Activated CD4-positive, CD25-positive, alpha-beta regulatory T cell treated with anti-CD3 and anti-CD28 coated beads, Interleukin-2, amount 50 U/mL, for 16 hours (primary cell): ENCODE results near the gene EZH1.

Source experiments
- DNase-seq: peaks from one replicate; pipeline ENCODE4 v3.0.0-alpha.2; 2020; ENCODE audit warnings: low read depth, low spot score

The EZH1 gene

DNA sequence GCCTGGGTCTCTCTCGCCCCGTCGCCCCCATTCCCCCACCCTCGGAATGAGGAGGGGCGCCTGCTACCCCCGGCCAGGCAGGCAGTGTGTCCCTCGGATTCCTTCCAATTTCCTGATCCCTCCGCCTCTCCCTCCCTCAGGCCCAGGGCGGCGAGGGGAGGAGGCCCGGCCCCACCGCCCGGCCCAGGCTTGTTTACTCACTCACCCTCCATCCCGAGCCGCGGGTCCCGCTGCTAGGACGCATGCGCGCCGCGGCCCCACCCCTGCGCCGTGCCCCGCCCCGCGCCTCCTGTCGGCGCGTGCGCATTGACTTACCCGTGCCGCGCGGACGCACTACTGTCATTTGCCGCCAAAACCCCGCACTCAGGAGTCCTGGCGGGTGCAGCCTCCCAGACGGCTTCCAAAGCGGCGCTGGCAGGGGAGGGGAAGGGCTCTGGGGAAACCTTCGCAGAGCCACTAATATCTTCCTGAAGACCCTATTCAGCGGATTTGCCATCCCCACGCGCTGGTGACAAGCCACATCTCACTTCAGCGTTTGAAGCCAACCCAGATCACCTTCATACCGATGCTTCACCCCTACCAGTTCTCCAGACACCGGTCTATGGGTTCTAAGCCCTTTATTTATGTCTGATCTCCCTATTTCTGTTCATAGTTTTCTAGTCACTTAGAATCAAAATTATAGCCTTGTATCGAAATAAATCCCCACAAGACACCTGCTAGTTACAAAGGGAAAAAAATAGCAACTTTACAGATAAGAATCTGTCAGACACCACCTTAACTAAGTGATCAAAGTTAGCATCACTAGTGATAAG, at the start of gene EZH1:
EZH1 (minus strand) TSS at position 235 of the 812 bp plus-strand sequence. CDS start 16,099 bp downstream, outside the sequence.
- DNase-seq = peak; percentile 87

DNA sequence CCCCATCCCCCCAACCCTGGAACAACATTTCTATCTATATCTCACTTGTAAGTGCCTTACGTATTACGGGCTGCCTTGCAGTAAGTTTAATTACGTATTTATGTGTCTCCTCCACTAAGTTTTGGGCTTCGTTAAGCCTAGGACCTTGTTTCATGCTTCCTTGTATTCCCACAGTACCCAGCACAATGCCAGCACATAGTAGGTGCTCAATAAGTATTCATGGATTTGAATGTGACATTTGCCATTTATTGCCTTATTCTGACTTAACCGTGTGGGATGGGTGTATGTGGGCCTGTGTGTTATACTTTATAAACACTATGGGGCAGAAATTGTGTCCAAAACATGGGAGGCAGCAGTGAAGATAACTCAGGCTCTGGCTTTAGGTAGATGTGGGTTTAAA, 47.7 kb upstream of the EZH1 start:
- no peak for DNase-seq

DNA sequence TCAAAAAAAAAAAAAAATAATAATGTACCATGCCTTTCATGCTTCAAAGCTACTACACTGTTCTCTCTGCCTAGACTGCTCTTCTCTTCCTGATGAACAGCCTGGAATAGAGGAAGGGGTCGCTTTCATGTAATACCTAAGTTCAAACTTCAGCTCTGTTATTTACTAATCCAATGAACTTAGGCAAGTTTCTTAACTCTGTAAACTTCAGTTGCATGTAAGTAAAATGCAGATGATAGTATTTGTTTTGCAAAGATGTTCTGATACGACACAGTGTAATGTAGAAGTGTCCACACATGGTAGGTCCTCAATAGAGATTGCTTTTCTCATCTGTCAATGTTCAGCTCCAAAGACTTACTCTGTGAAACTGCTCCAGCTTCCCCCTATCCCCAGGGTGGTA, 47.1 kb upstream of the EZH1 start:
- no peak for DNase-seq

DNA sequence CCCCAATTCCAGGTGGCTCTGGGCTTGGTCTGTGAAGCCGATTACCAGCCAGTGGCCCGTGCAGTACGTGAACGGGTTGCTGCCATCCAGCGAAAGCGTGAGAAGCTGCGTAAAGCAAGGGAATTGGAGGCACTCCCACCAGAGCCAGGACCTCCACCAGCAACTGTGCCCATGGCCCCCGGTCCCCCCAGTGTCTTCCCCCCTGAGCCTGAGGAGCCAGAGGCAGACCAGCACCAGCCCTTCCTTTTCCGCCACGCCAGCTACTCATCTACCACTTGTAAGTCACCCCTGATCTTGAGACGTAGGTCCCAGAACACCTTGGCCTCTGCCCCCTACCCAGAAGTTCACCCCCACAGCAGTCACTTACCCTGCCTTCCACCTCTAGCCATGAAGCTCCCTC, 42.4 kb upstream of the EZH1 start:
- DNase-seq = no peak

DNA sequence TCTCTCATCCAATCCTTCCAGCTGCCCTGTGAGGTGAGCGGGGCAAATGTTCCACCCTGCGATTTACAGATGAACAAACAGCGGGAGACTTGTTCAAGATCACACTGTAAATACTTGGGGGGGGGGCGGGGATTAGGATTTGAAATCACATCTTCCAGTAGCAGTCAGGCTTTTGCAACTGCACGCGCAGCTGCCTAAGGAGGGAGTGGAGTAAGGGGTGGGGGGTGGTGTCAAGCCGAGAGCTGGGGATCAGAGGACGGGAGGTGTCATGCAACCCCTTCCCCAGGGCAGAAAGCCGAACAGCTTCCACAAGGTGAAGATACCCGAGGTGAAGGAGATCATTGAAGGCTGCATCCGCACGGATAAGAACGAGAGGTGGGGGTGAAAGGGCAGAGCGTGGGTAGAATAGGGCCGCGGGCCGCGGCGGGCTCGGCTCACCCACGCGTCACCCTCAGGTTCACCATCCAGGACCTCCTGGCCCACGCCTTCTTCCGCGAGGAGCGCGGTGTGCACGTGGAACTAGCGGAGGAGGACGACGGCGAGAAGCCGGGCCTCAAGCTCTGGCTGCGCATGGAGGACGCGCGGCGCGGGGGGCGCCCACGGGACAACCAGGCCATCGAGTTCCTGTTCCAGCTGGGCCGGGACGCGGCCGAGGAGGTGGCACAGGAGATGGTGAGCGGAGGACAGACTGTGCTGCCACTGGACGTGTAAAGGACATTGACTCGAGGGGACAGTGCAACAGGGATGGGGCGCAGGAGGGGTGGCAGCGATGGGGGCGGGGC, 40.2 kb upstream of the EZH1 start:
- no peak for DNase-seq

DNA sequence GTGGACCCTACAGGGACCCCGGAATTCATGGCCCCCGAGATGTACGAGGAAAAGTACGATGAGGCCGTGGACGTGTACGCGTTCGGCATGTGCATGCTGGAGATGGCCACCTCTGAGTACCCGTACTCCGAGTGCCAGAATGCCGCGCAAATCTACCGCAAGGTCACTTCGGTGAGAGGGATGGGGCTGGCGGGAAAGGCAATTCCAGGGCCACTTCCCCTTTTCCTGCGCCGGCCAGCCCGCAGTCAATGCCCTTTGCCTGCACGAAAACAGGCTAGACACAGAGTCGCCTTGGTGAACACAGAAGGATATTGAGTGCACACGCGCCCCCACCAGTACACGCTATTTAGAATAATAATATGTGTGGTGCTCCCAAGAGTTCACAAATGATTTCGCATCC, 39.6 kb upstream of the EZH1 start:
- no peak for DNase-seq

DNA sequence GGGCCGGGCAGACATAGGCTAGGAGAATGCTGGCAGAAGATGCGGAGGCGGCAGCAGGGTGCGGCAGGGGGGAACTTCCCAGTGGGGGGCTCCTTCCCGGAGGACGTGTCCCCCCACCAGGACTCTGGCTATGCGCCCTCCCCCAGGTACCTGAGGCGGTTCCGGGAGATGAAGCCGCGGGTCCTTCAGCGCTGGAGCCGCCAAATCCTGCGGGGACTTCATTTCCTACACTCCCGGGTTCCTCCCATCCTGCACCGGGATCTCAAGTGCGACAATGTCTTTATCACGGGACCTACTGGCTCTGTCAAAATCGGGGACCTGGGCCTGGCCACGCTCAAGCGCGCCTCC, 38.9 kb upstream of the EZH1 start:
- no peak for DNase-seq

DNA sequence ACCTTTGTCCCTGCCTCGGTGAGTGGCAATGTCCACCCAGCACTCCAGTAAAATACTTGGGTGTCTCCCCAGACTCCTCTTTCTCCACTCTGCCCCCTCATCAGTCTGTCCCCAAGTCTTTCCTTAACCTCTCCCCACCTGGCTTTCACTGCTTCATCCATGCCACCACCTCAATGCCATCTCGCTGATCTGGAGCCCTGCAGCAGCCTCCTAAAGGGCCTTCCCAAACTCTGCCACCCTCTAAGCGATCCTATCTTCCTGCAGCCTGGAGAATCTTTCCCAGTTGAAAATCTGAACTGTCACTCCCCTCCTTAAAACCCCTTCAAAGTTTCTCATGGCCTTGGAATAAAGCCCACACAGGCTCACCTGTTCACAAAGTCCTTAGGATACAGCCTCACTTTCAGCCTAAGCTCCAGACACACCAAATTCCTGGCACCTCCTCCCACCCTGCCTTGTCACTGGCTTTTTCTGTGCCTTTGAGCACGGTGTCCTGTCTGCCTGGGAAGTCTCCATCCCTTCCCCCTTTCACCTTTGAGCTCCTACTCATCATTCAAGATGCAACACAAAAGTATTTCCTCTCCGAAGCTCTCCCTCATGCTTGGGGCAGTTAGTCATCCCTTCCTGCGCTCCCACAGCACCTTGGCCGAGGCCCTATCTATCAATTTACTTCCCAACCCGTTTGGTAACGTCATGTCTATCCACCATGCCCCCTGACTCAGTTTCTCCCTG, 38.4 kb upstream of the EZH1 start:
- DNase-seq = no peak

DNA sequence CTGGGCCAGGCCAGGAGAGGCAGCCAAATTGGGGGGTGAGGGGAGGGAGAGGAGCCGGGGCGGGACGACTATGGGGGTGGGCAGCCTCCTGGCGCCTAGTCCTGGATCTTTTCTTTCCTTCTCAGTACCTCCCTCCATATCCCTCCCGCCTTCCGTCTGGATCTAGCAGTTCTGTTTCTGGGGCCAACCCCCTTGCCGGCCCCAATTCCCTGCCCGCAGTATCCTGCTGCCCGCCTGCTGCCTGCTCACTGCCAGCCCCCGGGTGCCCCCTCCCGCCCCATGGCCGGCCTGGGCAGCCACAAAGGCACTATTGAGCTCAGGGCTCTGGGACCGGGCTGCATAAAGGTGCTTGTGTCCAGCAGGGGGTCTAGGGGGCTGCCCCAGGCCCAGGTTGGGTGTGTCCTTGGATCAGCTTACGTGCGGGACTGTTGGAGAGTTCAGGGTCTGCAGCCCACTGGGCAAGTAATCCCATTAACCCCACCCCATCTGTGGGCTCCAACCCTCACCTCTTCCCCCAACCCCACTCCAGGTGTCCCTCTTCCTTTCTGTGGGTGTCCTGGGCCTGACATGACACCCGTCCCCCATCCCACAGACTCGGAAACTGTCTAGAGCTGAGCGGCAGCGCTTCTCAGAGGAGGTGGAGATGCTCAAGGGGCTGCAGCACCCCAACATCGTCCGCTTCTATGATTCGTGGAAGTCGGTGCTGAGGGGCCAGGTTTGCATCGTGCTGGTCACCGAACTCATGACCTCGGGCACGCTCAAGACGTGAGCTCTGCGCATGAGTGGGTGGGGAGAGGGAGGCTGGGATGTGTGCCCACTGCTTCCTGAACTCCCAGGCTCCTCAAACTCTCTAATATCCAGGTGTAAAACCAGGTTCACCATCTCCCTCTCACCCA, 37.6 kb upstream of the EZH1 start:
- DNase-seq = no peak

DNA sequence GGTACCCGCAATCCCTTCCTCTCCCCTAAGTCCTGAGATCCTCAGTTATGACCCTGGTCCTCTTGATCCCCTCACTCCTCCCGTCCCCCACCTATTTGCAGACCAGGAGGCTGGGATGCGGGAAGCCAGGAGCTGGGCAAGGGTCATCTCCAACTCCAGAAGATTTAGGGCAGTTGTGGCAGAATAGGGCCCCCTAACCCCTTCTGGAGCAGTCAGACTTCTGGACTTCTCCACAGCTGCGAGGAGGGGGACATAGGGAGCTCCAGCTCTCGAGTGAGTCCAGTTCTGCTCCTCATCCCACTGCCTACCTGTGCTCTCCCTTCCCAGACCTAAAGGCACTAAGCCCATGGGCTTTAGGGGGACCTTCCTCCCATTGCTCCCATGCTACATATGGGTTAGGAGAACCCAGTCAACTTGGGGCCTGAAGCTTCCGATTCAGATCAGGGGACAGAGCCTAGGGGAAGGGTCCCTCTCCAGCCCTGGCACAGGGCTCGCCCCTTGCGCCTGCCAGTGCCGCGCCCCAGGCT, 36.9 kb upstream of the EZH1 start:
- no peak for DNase-seq

DNA sequence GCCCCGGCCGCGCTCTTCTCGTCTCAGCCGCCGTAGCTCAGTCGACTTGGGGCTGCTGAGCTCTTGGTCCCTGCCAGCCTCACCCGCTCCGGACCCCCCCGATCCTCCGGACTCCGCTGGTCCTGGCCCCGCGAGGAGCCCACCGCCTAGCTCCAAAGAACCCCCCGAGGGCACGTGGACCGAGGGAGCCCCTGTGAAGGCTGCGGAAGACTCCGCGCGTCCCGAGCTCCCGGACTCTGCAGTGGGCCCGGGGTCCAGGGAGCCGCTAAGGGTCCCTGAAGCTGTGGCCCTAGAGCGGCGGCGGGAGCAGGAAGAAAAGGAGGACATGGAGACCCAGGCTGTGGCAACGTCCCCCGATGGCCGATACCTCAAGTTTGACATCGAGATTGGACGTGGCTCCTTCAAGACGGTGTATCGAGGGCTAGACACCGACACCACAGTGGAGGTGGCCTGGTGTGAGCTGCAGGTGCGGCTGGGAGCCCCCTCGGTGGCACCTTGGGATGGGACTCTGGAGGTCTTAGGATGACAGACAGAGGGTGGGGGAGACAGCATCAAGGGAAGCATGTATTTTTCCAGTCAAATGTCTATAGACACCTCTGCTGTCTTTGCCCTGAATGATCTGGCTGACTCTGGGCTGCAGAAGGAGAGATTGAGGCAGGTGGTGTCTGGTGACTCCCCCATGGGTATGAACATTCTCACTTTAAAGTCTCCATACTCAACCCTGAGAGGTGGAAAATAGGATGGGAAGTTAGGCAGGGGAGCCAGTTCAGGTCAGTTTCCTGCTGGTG, 36.2 kb upstream of the EZH1 start:
- DNase-seq = no peak

DNA sequence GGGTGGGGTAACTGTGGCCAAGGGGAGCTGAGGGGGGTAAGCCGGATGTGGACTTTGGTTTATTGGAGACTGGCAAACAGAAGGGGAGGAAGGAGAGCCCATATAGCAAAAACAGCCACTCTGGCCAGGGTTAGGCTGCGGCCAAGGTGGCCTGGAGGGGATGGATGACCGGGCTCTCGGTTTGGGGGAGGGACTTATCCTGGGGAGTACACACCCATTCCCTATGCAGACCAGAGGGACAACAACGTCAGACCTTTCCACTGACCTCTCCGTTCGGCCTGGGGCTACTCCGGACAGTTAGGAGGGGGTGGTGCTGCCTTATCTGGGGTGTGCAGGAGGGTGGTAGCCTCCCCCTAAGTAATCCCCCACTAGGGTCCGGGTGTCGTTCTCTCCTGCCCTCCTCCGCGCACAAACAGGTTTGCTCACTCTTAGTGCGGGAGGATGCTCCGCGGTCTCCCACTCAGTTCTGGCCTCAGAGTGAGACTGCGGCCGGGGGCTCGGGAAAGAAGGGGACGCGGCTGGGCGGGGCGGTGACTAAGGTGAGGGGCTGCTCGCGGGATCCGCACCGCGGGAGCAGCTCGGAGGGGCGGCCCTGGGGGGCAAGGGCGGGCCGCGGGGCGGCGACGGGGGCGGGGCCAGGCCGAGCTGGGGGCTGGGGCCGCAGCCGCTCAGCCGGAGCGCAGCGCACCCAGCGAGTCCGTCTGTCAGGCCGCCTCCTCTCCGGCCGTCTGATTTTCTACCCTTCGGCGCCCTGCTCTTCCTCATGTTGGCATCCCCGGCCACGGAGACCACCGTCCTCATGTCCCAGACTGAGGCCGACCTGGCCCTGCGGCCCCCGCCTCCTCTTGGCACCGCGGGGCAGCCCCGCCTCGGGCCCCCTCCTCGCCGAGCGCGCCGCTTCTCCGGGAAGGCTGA, 35.4 kb upstream of the EZH1 start, which contains the start of gene WNK4:
WNK4 (plus strand) TSS at position 675 of the 915 bp plus-strand sequence; CDS start at position 764, 89 bp downstream.
- DNase-seq = no peak

DNA sequence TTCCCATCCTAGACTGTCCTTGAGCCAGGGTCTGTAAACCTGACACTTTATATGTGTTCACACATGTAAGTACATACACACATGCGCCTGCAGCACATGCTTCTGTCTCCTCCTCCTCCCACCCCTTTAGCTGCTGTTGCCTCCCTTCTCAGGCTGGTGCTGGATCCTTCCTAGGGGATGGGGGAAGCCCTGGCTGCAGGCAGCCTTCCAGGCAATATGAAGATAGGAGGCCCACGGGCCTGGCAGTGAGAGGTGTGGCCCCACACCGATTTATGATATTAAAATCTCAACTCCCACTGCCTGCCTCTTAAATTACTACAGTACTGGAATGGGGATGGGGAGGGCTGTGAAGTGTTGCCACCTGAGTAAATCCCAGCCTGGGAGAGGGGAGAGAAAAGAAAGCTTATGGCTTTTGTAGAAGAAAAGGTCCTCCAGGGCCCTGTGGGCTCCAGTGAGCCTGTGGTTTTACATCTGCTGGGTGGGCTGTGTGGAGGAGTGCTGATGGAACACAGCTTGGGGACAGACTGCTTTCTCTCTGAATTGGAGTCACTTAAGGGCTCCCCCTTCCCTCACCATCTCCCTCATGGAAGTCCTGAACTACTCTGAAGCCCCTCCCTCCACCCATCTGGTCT, 34.6 kb upstream of the EZH1 start:
- no peak for DNase-seq

DNA sequence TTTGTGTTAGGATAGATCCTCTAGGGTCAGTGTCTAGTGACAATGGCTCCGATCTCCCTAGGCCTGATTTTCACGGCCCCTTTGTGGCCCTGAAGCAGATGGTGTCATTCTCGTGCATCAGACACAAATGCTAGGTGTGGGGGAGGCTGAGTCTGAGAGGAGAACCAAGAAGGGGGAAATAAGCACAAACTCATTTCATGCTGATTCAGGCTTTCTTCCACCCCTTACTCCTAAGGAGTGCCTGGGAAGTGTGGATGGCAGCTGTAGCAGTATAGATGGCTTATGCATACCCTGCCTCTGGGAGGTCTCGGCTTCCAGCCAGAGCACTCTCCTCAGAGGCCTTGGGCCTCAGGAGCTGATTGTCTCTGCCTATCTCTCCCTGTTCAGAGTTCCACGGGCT, 33.7 kb upstream of the EZH1 start:
- no peak for DNase-seq

DNA sequence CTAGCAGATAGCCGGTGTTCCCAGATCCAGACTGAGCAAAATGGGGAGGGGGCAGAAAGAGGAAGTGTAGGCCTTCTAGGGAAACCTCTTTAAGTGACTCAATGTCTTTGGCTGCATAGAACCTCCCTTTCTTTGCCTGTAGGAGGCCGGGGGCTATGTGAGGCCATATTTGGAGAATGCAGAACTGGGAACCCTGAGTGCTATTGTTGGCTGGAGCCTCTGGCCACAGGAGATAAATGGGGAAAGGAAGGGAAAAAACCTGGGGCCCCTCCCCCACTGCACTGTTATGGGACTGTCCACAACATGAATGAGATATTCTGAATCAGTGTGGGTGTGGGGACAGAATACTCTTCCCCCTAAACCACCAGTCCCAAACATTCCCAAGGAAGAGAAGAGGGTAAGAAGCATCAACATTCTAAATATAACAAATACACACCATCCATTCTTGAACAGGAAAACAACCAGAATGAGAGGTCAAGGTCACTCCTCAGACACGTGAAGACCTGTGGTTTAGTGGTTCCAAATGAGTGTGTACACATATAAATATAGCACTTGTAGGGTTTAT, 30.8 kb upstream of the EZH1 start:
- DNase-seq = no peak

DNA sequence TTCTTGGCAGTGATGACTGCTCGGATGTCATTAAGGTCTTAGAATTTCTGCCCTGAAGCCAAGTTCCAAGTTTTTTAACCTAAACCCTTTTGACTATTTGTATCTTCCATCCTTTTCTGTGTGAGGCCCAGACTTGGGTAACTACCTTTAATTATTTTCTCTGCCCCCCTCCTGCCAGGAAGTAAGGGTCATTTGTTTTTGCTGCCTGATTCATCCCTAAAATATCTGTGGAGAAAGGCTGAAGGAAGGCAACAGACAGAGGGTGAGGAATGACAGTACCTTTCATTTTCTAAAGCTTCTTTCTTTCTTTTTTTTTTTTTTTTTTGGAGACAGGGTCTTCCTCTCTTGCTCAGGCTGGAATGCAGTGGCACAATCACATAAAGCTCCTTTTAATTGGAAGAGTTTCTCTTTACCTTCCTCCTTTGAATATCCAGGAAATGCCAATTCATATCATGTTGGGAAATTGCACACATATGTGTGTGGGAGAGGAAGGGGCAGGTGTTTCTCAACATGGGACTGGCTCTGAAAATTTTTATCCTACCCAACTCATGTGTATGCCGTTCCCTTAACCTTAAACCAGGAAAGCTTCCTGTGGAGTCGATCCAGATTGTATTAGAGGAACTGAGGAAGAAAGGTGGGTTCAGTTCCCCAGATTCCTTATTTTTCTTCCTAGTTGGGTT, 29.4 kb upstream of the EZH1 start:
- DNase-seq = no peak

DNA sequence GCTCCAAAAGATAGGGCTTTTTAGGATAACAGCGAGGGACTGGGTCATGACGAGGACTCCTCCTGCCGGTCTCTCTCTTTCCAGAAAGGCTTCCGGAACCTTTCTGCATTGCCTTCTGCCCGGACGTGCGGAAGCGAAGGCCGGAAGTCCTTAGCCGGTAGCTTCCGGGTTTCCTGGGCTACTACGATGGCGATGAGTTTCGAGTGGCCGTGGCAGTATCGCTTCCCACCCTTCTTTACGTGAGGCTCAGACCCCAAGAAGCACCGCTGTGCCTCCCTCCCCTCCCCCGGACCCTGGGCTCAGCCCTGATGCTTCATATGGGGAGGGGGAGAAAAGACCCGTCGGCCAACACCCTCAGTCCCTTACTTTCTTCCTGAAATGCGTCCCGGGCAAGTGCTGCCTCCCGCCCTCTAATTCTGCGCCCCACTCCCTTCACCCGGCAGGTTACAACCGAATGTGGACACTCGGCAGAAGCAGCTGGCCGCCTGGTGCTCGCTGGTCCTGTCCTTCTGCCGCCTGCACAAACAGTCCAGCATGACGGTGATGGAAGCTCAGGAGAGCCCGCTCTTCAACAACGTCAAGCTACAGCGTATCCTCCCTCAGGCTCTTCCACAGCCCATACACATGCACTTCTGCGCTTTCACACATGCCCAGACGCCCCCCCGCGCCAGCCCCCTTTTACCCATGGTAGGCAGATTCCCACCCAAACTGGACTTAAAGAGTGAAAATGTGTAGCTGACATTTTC, 28.6 kb upstream of the EZH1 start, which contains the start of gene VPS25:
VPS25 (plus strand) TSS at position 160 of the 746 bp plus-strand sequence; CDS start at position 187, 27 bp downstream.
- DNase-seq = peak; percentile 66
